ENCODE results near the gene GREM1.

Gene GREM1

GRCh38 chr15:32790352-32790999 lies 72.7 kb downstream of the GREM1 start:
- H3K4me1 ChIP-seq (ENCODE audit: insufficient read depth, low read length, severe bottlenecking), result no peaks in the 10 kb centered on the region
- no peak overlapping the region for H2AFZ ChIP-seq (ENCODE audit: low read length)
- H3K27ac ChIP-seq (ENCODE audit: low read depth, low read length, poor library complexity, severe bottlenecking), result no peak overlapping the region
- H4K20me1 ChIP-seq (ENCODE audit: insufficient read depth, low read length), result no peaks in the 10 kb centered on the region
- no peak overlapping the region for H3K4me3 ChIP-seq (ENCODE audit: low read depth, low read length, poor library complexity, severe bottlenecking)
- H3K36me3 ChIP-seq (ENCODE audit: insufficient read depth, low read length), result no peaks in the 10 kb centered on the region
- H3K4me2 ChIP-seq (ENCODE audit: low read length), result no peak overlapping the region
- H3F3A ChIP-seq (ENCODE audit: insufficient read depth, low read length), result no peaks in the 10 kb centered on the region
- H3K79me2 ChIP-seq (ENCODE audit: insufficient read depth, low read length), result no peaks in the 10 kb centered on the region
- TF ChIP-seq, protein P1, sequence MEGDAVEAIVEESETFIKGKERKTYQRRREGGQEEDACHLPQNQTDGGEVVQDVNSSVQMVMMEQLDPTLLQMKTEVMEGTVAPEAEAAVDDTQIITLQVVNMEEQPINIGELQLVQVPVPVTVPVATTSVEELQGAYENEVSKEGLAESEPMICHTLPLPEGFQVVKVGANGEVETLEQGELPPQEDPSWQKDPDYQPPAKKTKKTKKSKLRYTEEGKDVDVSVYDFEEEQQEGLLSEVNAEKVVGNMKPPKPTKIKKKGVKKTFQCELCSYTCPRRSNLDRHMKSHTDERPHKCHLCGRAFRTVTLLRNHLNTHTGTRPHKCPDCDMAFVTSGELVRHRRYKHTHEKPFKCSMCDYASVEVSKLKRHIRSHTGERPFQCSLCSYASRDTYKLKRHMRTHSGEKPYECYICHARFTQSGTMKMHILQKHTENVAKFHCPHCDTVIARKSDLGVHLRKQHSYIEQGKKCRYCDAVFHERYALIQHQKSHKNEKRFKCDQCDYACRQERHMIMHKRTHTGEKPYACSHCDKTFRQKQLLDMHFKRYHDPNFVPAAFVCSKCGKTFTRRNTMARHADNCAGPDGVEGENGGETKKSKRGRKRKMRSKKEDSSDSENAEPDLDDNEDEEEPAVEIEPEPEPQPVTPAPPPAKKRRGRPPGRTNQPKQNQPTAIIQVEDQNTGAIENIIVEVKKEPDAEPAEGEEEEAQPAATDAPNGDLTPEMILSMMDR (IDR thresholded peaks at IDR 0.05; ENCODE audit: low read length), result no peak
- no peak for TF ChIP-seq EZH2 (IDR thresholded peaks at IDR 0.05; ENCODE audit: borderline replicate concordance, low read length)
- no peaks in the 10 kb centered on the region for H3K9me3 ChIP-seq (ENCODE audit: low read length)
- no peaks in the 10 kb centered on the region for H3K9me2 ChIP-seq (ENCODE audit: low read depth, low read length)
- 0 out of 2 replicates have a peak, but pooled peaks cover 3% of the 10 kb centered on the region for H3K27me3 ChIP-seq (ENCODE audit: insufficient read depth, low read length)
- H3K9ac ChIP-seq (ENCODE audit: low read length), result no peak overlapping the region

- Histone ChIP-seq H3K9me3 (ENCODE audit: low read length) (no peaks in the 10 kb centered on the region), H3K4me1 (ENCODE audit: insufficient read depth, low read length, severe bottlenecking) (no peaks in the 10 kb centered on the region), H3K4me3 (ENCODE audit: low read depth, low read length, poor library complexity, severe bottlenecking) (no peak overlapping the region), H2AFZ (ENCODE audit: low read length) (no peak overlapping the region), H3K27ac (ENCODE audit: low read depth, low read length, poor library complexity, severe bottlenecking) (no peak overlapping the region), H3K36me3 (ENCODE audit: insufficient read depth, low read length) (no peaks in the 10 kb centered on the region), H3F3A (ENCODE audit: insufficient read depth, low read length) (no peaks in the 10 kb centered on the region), H3K4me2 (ENCODE audit: low read length) (no peak overlapping the region), H3K9me2 (ENCODE audit: low read depth, low read length) (no peaks in the 10 kb centered on the region), H3K79me2 (ENCODE audit: insufficient read depth, low read length) (no peaks in the 10 kb centered on the region), H3K27me3 (ENCODE audit: insufficient read depth, low read length) (no peaks in the 10 kb centered on the region), H3K9ac (ENCODE audit: low read length) (no peak overlapping the region), H4K20me1 (ENCODE audit: insufficient read depth, low read length) (no peaks in the 10 kb centered on the region)
- TF ChIP-seq, protein P1 (IDR thresholded peaks at IDR 0.05; ENCODE audit: low read length), result no peak
- TF ChIP-seq EZH2 (IDR thresholded peaks at IDR 0.05; ENCODE audit: borderline replicate concordance, low read length), result no peak
These were observed 74.6 kb downstream of the GREM1 start for GRCh38 chr15:32792436-32792835.
